ENCODE measurements around the gene CYSLTR1. TPM values are rescaled to one million over a fixed set of nuclear protein-coding genes. Genes with fewer than 3 reads are reported as not detected.

Gene CYSLTR1
- polyA plus RNA-seq (2011; rRNA removed) (not detected in 2 replicates), polyA minus RNA-seq (2011; rRNA and poly(A)+ RNA removed) (not detected in 2 replicates)

- DNase-seq (ENCODE audit: low read depth) = no peak
Measured at GRCh38 chrX:78327370-78328086, at the start of gene CYSLTR1. TSS of gene CYSLTR1 (minus strand) at chrX:78327611. CDS start at chrX:78273746, 53,865 bp downstream.

GRCh38 chrX:78377186-78377585, 49.8 kb upstream of the CYSLTR1 start:
- CTCF ChIA-PET = no interaction called here
- POLR2A ChIA-PET = no interaction called here
- no peak for TF ChIP-seq CTCF (IDR thresholded peaks at IDR 0.05; ENCODE audit: insufficient read depth, low read depth, low read length)
- H3K36me3 ChIP-seq (ENCODE audit: control insufficient read depth, insufficient read depth, low read length) = no peaks in the 10 kb centered on the region
- no peaks in the 10 kb centered on the region for H3K27me3 ChIP-seq (ENCODE audit: control insufficient read depth, insufficient read depth, low read length)
- DNase-seq (ENCODE audit: low read depth) = no peak
- no peak overlapping the region for H3K4me3 ChIP-seq (ENCODE audit: low read depth, low read length)

More at GRCh38 chrX:78327370-78328086, at the start of gene CYSLTR1:
- ChIA-PET CTCF (no interaction called here), POLR2A (no interaction called here)
- Histone ChIP-seq H3K27me3 (ENCODE audit: control insufficient read depth, insufficient read depth, low read length) (no peaks in the 10 kb centered on the region), H3K4me3 (ENCODE audit: low read depth, low read length) (no peak within 1 kb of the TSS), H3K36me3 (ENCODE audit: control insufficient read depth, insufficient read depth, low read length) (no peaks in the 10 kb centered on the region)
- no peak for TF ChIP-seq CTCF (IDR thresholded peaks at IDR 0.05; ENCODE audit: insufficient read depth, low read depth, low read length)

- CTCF ChIA-PET = no interaction called here
- Histone ChIP-seq H3K27me3 (ENCODE audit: control insufficient read depth, insufficient read depth, low read length) (no peaks in the 10 kb centered on the region), H3K4me3 (ENCODE audit: low read depth, low read length) (no peak overlapping the region), H3K36me3 (ENCODE audit: control insufficient read depth, insufficient read depth, low read length) (no peaks in the 10 kb centered on the region)
- TF ChIP-seq CTCF (IDR thresholded peaks at IDR 0.05; ENCODE audit: insufficient read depth, low read depth, low read length) = no peak
- DNase-seq (ENCODE audit: low read depth) = no peak
- POLR2A ChIA-PET = no interaction called here
Measured at GRCh38 chrX:78375894-78376293, 48.5 kb upstream of the CYSLTR1 start.

- POLR2A ChIA-PET = no interaction called here
- DNase-seq (ENCODE audit: low read depth) = no peak
- TF ChIP-seq CTCF (IDR thresholded peaks at IDR 0.05; ENCODE audit: insufficient read depth, low read depth, low read length) = no peak
Measured at GRCh38 chrX:78366576-78366975, 39.2 kb upstream of the CYSLTR1 start.

GRCh38 chrX:78357342-78358055, 30.1 kb upstream of the CYSLTR1 start:
- POLR2A ChIA-PET = no interaction called here
- no peaks in the 10 kb centered on the region for H3K36me3 ChIP-seq (ENCODE audit: control insufficient read depth, insufficient read depth, low read length)
- CTCF ChIA-PET = no interaction called here
- DNase-seq (ENCODE audit: low read depth) = no peak
- H3K27me3 ChIP-seq (ENCODE audit: control insufficient read depth, insufficient read depth, low read length) = no peaks in the 10 kb centered on the region
- TF ChIP-seq CTCF (IDR thresholded peaks at IDR 0.05; ENCODE audit: insufficient read depth, low read depth, low read length) = no peak
- H3K4me3 ChIP-seq (ENCODE audit: low read depth, low read length) = no peak overlapping the region

More at GRCh38 chrX:78366576-78366975, 39.2 kb upstream of the CYSLTR1 start:
- H3K27me3 ChIP-seq (ENCODE audit: control insufficient read depth, insufficient read depth, low read length) = no peaks in the 10 kb centered on the region
- H3K36me3 ChIP-seq (ENCODE audit: control insufficient read depth, insufficient read depth, low read length) = no peaks in the 10 kb centered on the region
- CTCF ChIA-PET = no interaction called here
- H3K4me3 ChIP-seq (ENCODE audit: low read depth, low read length) = no peak overlapping the region

Data from BJ (cell line).